Ammon's horn (tissue), 1 donor: ENCODE results near the gene HSBP1L1.
"Not testable (repeated sequence)": the region's sequence is repeated elsewhere in the genome, so short reads cannot be mapped to it uniquely, and the experiment has no call there.

Experiments used
- DNase-seq: peaks from one replicate; pipeline ENCODE4 v3.0.0-alpha.2; 2016; ENCODE audit warnings: low spot score

HSBP1L1 gene

DNA sequence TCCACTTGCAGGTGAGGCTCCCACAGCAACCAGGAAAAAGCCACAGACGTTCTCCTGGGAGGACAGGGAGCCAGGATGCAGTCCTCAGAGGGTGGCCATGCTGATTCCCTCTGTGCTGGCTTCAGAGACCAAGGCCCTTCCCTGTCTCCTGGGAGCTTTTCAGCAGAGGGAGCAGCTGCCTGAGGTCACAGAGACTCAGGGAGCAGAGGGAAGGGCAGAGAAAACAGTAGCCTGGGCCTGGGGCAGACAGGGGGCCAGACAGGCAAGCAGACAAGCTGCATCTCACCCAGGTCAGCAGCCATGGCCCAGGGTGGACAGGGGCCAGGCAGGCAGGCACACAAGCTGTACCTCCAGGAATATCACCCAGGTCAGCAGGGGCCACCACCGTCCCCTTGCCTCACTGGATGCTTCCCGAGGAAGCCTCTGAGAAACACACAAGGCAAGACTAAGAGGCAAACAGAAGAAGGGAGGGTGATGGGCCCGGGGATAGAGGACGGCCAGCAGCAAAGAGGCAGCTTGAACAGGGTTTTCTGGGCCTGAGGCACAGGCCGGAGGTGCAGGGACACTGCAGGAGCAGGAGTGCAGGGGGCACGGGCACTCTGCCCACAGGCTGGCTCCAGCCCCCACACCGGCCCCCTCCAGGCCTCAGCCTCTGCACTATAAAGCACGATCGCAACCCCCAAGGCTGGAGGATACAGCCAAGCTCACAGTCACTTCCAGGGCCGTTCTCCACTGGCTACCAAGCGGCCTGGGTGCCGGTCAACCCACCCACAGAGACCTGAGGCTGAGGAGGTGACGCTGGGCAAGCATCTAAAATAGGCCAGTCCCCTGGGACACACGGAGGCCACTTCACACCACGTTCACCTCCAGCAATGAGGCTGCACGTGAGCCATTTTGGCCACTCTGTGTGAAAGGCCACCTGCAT, 19.1 kb upstream of the HSBP1L1 start:
- no peak for DNase-seq

- no peak for DNase-seq
These were observed 17.2 kb upstream of the HSBP1L1 start for GRCh38 chr18:79947054-79947755.

- no peak for DNase-seq
These were observed 16.4 kb upstream of the HSBP1L1 start for GRCh38 chr18:79947881-79948610.

DNA sequence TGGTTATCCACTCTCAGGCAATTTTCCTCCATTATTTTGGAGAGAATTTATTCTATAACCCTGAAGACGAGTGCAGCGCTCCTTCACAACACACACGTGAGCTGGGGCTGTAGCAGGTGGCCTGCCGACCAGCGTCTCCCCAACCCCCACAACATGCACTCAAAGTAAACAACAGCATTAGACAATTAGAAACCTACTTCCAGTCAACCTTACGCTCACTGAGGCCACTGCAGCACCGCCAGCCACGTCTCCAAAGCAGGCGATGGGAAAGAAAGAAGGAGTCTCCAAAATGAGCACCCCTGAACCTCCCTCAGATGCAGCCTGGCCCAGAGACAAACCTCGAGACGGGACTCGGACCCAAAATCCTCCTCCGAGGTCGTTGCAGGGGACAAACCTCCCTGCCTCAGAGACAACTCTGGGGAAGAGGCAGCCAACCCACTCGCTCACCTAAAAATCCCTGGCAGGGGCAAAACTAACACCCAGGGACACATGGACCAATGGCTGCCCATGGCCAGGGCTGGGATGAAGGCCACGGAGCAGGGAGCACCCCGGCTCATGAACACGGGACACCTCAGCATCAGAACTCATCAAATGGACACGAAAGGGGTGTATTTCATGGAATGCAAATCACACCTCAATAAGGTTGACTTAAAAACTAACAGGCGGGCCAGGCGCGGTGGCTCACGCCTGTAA, 15.6 kb upstream of the HSBP1L1 start:
- DNase-seq, result no peak

DNA sequence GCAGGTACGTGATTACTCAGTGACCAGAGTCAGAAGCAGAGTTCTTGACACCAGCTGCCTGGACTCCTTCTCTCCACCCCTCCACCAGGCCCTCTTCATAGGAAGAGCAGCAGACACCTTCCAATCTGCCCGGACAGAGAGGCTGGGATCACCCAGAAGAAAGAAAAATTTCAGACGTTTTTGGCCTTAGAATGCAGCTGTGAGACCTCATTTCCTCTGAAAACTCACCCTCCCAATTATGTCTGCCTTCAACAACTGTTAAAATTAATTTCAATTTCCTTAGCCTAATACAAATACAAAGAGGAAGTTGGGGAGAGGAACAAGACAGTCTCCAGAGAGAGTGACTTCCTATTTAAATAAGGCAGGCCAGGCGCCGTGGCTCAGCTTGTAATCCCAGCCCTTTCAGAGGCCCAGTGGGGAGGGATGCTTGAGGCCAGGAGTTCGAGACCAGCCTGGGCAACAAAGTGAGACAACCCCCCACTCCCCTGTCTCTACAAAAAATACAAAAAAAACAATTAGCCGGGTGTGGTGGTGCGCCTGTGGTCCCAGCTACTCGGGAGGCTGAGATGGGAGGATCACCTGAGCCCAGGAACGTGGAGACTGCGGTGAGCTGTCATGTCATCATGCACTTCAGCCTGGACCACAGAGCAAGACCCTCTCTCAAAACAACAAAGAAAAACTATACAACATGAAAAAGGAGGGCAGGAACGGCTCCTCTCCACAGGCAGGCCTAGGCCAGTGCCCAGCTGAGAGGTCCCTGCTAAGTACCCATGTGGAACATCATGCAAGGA, 14.6 kb upstream of the HSBP1L1 start:
- peak; percentile 55 for DNase-seq

DNA sequence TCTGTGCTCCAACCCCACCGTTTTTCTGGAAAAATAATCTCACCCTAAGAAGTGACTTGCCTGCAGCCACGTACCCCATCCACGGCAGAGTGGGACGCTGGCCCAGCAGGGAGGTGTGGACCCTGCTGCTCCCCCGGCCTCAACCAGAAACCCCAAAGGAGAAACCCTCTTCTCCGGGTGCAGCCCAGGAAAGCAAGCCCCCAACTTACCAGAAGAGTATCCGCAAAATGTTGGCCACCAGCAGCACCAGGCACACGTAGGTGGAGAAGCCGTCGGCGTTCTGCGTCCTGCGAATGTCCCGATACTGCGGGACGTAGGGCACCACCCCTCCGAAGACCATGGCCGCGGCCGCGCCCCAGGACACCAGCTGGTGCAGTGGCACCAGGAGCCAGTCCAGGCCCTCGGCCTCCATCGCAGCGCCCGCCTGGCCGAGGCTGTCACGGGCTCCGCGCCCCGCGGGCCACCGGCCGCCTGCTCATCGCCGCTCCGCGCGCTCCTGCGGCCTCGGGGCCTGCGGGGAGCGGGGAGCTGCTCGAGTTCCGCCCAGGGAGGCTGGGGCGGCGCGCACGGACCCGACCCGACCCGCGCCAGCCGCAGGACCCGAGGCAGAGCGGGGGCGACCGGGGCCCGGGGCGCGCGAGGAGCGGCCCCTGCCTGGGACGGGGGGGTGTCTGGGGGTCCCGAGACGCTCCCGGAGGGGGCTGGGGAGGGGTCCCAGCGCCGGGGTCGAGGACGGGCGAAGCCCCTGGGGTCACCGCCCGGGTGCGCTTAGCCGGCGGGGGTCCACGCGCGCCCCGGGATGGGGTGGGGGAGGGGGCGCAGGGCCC, 13.7 kb upstream of the HSBP1L1 start:
- DNase-seq, result no peak

GRCh38 chr18:79951545-79952455, 12.6 kb upstream of the HSBP1L1 start, which contains the start of gene SLC66A2:
Gene SLC66A2, minus strand, starts transcription at chr18:79951653. Its CDS starts 727 bp downstream, at chr18:79950926.
- DNase-seq, result peak; percentile 91

- no peak for DNase-seq
These were observed 11.9 kb upstream of the HSBP1L1 start for GRCh38 chr18:79952456-79952995.

DNA sequence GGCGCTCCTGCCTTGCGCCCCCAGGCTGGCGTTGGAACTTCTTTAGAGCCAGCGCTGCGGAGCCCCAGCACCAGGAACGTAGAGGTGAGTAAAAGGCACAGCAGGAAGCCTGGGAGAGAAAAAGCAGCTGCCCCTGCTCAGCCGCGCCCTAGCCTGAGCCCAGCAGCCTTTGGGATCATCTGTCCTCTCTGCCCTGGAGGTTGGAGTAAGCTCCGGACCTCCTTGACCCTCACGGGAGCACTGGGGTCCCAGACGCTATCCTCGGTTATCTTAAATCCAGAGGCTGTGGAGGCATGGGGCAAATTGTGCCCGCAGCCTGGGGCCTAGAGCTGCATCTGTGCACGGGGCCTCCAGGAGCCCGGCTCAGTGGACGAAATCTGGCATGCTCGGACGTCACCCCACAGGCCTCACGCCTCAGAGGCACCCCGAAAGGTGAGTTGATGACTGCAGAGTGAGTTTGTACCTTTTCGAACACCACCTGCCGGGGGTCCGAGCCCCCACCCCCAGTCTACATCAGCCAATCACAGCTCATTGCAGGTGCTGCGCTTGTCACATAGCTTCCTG, 11.4 kb upstream of the HSBP1L1 start:
- DNase-seq, result no peak

DNA sequence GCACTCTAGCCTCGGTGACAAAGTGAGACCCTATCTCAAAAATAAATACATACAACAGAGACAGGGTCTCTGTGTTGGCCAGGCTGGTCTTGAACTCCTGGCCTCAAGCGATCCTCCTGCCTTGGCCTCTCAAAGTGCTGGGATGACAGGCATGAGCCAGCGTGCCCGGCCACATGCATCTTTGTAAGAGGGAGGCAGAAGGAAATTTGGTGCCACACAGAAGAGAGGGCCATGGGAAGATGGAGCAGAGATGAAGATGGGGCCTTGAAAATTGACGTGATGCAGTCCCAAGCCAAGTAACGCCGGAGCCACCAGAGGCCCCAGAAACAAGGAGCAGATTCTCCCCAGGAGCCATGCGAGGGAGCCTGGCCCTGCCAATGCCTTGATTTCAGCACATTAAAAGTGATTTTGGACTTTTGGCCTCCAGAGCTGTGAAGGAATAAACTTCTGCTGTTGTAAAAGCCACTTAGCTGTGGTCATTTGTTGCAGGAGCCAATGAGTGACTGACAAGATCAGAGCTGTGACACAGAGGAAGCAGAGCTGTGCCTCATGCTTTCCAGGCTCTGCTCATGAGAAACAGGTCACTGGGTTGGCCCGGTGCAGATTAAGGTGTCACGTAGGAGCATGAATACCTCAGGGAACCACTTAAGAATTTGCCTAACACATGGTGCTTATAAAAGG, 10.3 kb upstream of the HSBP1L1 start:
- DNase-seq, result no peak

DNA sequence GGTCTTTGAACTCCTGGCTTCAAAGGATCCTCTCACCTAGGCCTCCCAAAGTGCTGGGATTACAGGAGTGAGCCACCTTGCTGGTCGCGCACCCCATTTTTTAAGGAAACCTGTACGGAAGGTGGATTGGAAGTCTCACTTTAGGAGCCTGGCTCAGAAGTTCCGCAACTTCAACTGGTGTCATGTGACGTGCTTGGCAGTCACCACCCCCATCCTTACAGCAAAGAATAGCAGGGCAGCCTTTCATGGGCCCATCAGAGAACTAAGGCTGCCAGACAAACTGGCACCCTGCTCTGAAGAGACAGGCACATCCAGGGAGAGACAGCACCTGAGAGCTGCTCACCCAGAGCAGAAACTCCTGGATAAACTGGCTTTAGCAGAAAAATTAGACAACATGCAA, 9.7 kb upstream of the HSBP1L1 start:
- DNase-seq, result peak; percentile 52

DNA sequence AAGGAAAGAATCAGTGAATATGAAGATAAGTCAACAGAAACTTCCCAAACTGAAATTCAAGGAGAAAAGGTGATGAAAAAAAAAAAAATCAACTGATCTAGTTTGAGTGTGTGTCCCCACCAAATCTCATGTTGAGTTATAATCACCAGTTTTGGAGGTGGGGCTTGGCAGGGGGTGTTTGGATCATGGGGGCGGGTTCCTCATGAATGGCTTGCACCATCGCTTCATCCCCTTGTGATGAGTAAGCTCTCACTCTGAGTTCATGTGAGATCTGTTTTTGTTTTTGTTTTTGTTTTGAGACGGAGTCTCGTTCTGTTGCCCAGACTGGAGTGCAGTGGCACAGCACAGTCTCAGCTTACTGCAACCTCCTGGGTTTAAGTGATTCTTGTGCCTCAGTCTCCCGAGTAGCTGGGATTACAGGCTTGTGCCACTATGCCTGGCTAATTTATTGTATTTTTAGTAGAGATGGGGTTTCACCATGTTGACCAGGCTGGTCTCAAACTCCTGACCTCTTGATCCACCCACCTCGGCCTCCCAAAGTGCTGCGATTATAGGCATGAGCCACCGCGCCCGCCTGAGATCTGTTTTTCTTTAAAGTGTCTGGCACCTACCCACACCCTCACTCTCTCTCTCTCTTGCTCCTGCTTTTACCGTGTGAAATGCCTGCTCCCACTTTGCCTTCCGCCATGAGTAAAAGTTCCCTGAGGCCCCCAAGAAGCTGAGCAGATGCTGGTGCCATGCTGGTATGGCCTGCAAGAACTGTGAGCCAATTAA, 9.0 kb upstream of the HSBP1L1 start:
- no peak for DNase-seq

- DNase-seq, result no peak
These were observed 8.2 kb upstream of the HSBP1L1 start for GRCh38 chr18:79956276-79956675.

DNA sequence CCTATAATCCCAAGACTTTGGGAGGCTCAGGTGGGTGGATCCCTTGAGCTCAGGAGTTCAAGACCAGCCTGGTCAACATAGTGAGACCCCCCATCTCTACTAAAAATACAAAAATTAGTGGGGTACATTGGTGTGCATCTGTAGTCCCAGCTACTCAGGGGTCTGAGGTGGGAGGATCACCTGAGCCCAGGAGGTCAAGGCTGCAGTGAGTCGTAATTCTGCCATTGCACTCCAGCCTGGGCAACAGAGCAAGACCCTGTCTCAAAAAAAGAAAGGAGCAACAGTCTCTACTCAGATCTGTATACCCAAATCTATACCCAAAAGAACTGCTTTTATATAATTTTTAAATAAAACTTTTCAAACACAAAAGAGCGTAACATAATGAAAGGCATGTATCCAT, 5.5 kb upstream of the HSBP1L1 start:
- no peak for DNase-seq

GRCh38 chr18:79960161-79960801, 4.2 kb upstream of the HSBP1L1 start:
- not testable (repeated sequence) for DNase-seq

DNA sequence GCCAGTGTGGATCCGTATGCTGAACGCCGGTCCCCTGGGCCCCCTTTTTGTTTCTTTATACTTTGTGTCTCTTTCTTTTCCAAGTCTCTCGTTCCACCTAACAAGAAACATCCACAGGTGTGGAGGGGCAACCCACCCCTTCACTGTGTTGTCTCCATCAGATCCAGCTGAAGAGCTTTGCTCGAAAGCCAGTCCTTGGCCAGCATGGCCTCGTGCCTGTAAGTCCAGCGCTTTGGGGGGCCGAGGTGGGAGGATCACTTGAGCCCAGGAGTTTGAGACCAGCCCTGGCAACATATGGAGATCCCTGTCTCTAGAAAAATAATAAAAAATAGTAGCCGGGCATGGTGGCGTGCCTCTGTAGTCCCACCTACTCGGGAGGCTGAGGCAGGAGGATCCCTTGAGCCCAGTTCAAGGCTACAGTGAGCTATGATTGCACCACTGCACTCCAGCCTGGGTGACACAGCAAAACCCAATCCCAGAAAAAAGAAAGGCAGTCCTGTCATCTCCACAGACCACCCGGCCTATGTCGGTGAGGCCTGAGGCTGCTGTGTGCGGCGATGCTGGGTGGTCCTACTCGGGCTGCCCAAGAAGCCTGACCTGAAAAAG, 3.4 kb upstream of the HSBP1L1 start:
- DNase-seq, result no peak
